Measurements from ENCODE around the gene CSMD2.

CSMD2 gene

DNA sequence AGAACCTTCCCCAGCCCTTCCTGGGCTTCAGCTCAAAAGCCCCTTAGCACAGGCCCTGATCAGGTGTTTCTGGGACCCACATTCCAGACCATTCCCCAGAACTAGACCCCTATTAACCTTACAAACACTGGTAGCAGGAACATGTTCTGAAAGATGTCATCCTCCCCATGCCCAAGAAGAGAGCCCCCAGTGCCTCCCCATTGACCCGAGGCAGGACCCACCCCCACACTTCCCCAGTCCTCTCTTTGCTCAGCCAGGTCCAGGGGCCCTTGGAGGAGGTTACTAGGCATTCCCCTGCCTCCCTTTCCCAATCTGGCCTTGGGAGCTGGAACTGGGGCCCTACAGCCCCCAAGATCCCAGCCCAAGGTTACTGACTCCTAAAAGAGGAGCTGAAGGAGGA lies 340.1 kb downstream of the CSMD2 start:
- DNase-seq (ENCODE audit: insufficient read length, low spot score), result no peak
- TF ChIP-seq, protein P1, sequence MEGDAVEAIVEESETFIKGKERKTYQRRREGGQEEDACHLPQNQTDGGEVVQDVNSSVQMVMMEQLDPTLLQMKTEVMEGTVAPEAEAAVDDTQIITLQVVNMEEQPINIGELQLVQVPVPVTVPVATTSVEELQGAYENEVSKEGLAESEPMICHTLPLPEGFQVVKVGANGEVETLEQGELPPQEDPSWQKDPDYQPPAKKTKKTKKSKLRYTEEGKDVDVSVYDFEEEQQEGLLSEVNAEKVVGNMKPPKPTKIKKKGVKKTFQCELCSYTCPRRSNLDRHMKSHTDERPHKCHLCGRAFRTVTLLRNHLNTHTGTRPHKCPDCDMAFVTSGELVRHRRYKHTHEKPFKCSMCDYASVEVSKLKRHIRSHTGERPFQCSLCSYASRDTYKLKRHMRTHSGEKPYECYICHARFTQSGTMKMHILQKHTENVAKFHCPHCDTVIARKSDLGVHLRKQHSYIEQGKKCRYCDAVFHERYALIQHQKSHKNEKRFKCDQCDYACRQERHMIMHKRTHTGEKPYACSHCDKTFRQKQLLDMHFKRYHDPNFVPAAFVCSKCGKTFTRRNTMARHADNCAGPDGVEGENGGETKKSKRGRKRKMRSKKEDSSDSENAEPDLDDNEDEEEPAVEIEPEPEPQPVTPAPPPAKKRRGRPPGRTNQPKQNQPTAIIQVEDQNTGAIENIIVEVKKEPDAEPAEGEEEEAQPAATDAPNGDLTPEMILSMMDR (IDR thresholded peaks at IDR 0.05; ENCODE audit: insufficient read depth, missing control alignments), result no peak
- FAIRE-seq, result no peak

DNA sequence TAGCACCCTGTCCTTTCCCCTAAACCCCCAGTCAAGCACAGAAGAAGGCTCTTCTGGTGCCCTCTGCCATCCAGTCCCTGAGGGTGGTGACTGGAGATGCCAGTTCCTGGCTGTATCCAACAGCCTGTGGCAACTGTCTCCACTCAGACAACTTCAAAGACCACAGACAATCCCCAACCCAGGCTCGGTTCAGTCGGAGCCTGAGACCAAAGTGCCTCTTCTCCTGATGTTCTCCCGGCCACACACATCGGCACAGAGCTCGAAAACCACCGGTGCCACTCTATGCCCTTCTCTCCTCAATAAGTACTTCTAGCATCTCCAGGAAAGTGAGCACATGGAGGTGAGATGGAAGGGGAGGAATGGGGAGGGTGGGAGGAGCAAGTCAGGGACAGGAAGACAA lies 340.7 kb downstream of the CSMD2 start:
- no peak for FAIRE-seq
- TF ChIP-seq, protein P1 (IDR thresholded peaks at IDR 0.05; ENCODE audit: insufficient read depth, missing control alignments), result no peak
- DNase-seq (ENCODE audit: insufficient read length, low spot score), result no peak

DNA sequence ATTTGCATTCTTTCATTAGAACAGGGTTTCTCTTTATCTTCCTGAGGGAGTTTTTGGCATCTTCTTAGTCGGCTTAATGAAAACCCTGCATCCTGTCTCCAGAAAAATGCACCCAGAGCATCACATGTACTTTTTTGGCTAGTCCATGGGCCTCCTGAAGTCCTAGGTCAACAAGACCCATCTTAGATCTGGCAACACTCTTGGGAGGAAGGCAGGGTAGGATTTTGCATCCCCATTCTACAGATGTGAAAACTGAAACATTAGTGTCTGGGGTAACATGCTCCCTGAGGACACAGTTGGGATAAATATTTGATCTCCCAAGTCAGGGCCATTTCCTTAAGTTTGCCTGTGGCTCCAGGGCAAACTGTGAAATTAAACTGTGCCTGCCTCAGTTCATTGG lies 341.2 kb downstream of the CSMD2 start:
- TF ChIP-seq, protein P1 (IDR thresholded peaks at IDR 0.05; ENCODE audit: insufficient read depth, missing control alignments), result no peak
- DNase-seq (ENCODE audit: insufficient read length, low spot score) (no peak), FAIRE-seq (no peak)

DNA sequence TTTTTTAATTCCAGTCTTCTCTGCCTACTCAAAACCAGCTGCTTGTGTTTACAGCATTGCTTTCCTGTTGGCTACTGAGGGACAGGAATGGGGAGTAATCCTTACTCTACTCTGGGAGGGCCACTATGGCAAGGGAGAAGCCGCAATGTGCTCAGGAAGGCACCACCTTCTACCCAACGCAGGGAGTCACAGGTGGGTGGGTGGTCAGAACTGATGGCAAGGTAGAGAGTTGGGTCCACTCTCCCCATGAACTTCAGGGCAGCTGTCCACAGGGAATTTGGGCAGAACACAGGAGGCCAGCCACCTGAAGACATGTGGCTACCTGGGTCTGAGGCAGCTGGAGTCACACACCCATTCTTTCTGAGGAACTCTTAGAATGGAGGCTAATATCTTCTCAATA lies 341.6 kb downstream of the CSMD2 start:
- FAIRE-seq (no peak), DNase-seq (ENCODE audit: insufficient read length, low spot score) (no peak)
- TF ChIP-seq, protein P1 (IDR thresholded peaks at IDR 0.05; ENCODE audit: insufficient read depth, missing control alignments), result no peak

DNA sequence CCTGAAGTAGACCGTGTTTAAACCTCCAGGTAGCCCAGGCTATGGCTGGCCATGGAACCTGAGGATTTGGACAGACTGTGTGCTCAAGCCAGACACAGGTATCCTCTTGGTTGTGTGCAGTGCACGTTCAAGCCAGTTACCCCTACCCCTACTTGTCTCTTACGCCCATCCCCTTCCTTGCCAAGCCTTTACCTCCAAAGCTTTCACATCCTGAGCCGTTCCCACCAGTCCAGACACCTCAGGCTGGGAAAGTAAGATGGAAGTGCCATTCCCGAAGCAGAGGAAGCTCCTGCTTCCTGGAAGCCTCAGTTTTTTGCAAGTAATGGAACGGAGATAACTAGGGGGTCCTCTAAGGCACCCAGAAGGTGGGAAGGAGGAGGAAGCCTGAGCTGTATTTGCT lies 342.6 kb downstream of the CSMD2 start:
- DNase-seq (ENCODE audit: insufficient read length, low spot score), result no peak
- FAIRE-seq, result no peak
- TF ChIP-seq, protein P1 (IDR thresholded peaks at IDR 0.05; ENCODE audit: insufficient read depth, missing control alignments), result no peak

DNA sequence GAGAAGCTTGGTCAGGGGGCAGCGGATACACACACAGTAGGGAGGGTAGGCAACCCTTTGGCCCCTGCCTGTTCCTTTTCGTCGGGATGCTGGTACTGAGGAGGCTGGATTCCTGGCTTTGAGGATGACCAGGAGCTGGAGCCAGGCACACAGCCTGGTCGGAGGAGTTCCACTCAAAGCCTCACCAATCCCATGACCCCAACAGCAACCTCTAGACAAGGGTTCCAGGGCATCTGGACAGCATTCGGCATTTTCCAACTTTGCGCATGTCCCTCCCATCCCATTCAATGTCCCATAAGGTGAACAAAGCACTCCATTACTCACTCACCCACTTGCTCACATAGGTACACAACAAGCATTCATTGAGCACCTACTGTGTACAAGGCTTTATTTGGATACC lies 343.7 kb downstream of the CSMD2 start:
- DNase-seq (ENCODE audit: insufficient read length, low spot score) (no peak), FAIRE-seq (no peak)
- TF ChIP-seq, protein P1 (IDR thresholded peaks at IDR 0.05; ENCODE audit: insufficient read depth, missing control alignments), result no peak

DNA sequence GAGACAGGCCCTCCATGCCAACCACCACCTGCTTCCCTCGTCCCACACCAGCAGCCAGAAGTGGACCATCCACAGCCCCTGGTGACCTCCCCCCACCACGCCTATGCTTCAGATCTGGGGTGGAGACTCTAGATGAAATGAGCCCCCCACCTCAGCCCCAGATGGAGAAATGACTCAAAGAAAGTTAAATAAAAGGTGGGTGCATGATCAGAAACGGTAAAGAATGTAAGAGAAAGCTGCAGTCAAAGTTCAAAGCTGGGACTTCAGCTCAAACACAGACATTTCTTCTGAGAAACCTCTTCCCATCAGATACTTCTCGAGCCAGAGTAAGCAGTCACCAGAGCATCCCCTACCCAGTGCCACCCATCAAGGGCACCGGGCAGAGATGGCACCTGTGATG lies 344.2 kb downstream of the CSMD2 start:
- no peak for DNase-seq (ENCODE audit: insufficient read length, low spot score)
- FAIRE-seq, result no peak
- TF ChIP-seq, protein P1 (IDR thresholded peaks at IDR 0.05; ENCODE audit: insufficient read depth, missing control alignments), result no peak
